Hepatic stellate cell (primary cell): ENCODE data around the gene SV2B.

ENCODE experiments used
- DNase-seq: peaks from one replicate; pipeline ENCODE4 v3.0.0; 2011; ENCODE audit warnings: low spot score

The SV2B gene

GRCh38 chr15:91271565-91272153 is 171.6 kb downstream of the SV2B start:
- peak; percentile 43 for DNase-seq

GRCh38 chr15:91275844-91276243 is 175.8 kb downstream of the SV2B start:
- DNase-seq = no peak

GRCh38 chr15:91278951-91279350 is 178.9 kb downstream of the SV2B start:
- DNase-seq = no peak

- DNase-seq = no peak
These were observed 179.4 kb downstream of the SV2B start for GRCh38 chr15:91279486-91279885.

- no peak for DNase-seq
These were observed 181.9 kb downstream of the SV2B start for GRCh38 chr15:91281947-91282346.

- DNase-seq = no peak
These were observed 182.4 kb downstream of the SV2B start for GRCh38 chr15:91282486-91282885.

GRCh38 chr15:91283155-91283554 is 183.1 kb downstream of the SV2B start:
- DNase-seq = no peak

- no peak for DNase-seq
These were observed 184.9 kb downstream of the SV2B start for GRCh38 chr15:91284758-91285466.

GRCh38 chr15:91289324-91289723 is 189.3 kb downstream of the SV2B start:
- no peak for DNase-seq

GRCh38 chr15:91290553-91290952 is 190.5 kb downstream of the SV2B start:
- DNase-seq = no peak

- peak; percentile 12 for DNase-seq
These were observed 191.6 kb downstream of the SV2B start for GRCh38 chr15:91291673-91292072.

- no peak for DNase-seq
These were observed 194.3 kb downstream of the SV2B start for GRCh38 chr15:91294344-91294743.

GRCh38 chr15:91294795-91295194 is 194.7 kb downstream of the SV2B start:
- DNase-seq = no peak

GRCh38 chr15:91298101-91298500 is 198.0 kb downstream of the SV2B start:
- DNase-seq = no peak

- DNase-seq = peak; percentile 65
These were observed 202.8 kb downstream of the SV2B start for GRCh38 chr15:91302588-91303439.

- DNase-seq = no peak
These were observed 204.2 kb downstream of the SV2B start for GRCh38 chr15:91304210-91304609.

- DNase-seq = no peak
These were observed 204.7 kb downstream of the SV2B start for GRCh38 chr15:91304786-91305185.

- no peak for DNase-seq
These were observed 206.1 kb downstream of the SV2B start for GRCh38 chr15:91306144-91306543.

GRCh38 chr15:91307601-91308000 is 207.5 kb downstream of the SV2B start:
- DNase-seq = no peak

- no peak for DNase-seq
These were observed 208.1 kb downstream of the SV2B start for GRCh38 chr15:91308199-91308598.

- DNase-seq = no peak
These were observed 208.8 kb downstream of the SV2B start for GRCh38 chr15:91308855-91309254.

GRCh38 chr15:91311986-91312385 is 211.9 kb downstream of the SV2B start:
- DNase-seq = no peak

- DNase-seq = no peak
These were observed 216.1 kb downstream of the SV2B start for GRCh38 chr15:91316126-91316525.
